Measurements from ENCODE around the gene RAP1B.

The RAP1B gene

GRCh38 chr12:68610370-68611093, at the start of gene RAP1B:
TSS of gene RAP1B (plus strand) at chr12:68610899. CDS start at chr12:68648725, 37,826 bp downstream.
- peak; percentile 23 to 93 (median 83) for DNase-seq

- DNase-seq = no peak
Observed at GRCh38 chr12:68561830-68562229, 48.9 kb upstream of the RAP1B start.

- no peak for DNase-seq
Observed at GRCh38 chr12:68564166-68564565, 46.5 kb upstream of the RAP1B start.

GRCh38 chr12:68565391-68565903, 45.3 kb upstream of the RAP1B start:
- DNase-seq = no peak

- no peak for DNase-seq
Observed at GRCh38 chr12:68568922-68569569, 41.7 kb upstream of the RAP1B start.

- DNase-seq = no peak
Observed at GRCh38 chr12:68572661-68573060, 38.0 kb upstream of the RAP1B start.

GRCh38 chr12:68573406-68573805, 37.3 kb upstream of the RAP1B start:
- no peak for DNase-seq

- DNase-seq = no peak
Observed at GRCh38 chr12:68577949-68578348, 32.8 kb upstream of the RAP1B start.

- no peak for DNase-seq
Observed at GRCh38 chr12:68578765-68579164, 31.9 kb upstream of the RAP1B start.

- no peak for DNase-seq
Observed at GRCh38 chr12:68579254-68579653, 31.4 kb upstream of the RAP1B start.

GRCh38 chr12:68580911-68581310, 29.8 kb upstream of the RAP1B start:
- no peak for DNase-seq

GRCh38 chr12:68581926-68582325, 28.8 kb upstream of the RAP1B start:
- no peak for DNase-seq

- no peak for DNase-seq
Observed at GRCh38 chr12:68585966-68586365, 24.7 kb upstream of the RAP1B start.

GRCh38 chr12:68587448-68587873, 23.2 kb upstream of the RAP1B start:
- no peak for DNase-seq

GRCh38 chr12:68589194-68589593, 21.5 kb upstream of the RAP1B start:
- no peak for DNase-seq

GRCh38 chr12:68591734-68592418, 18.8 kb upstream of the RAP1B start:
- no peak for DNase-seq

GRCh38 chr12:68595241-68595640, 15.5 kb upstream of the RAP1B start:
- no peak for DNase-seq

- no peak for DNase-seq
Observed at GRCh38 chr12:68601767-68602166, 8.9 kb upstream of the RAP1B start.

- DNase-seq = no peak
Observed at GRCh38 chr12:68602720-68603119, 8.0 kb upstream of the RAP1B start.

GRCh38 chr12:68608191-68608590, 2.5 kb upstream of the RAP1B start:
- no peak for DNase-seq

GRCh38 chr12:68609998-68610369, 715 bp upstream of the RAP1B start:
- peak in 1 of 51 donors; percentile 67 for DNase-seq

GRCh38 chr12:68611094-68611805, 551 bp downstream of the RAP1B start:
- peak in 47 of 51 donors; percentile 11 to 69 (median 38) for DNase-seq

All from hypothalamus (tissue), 51 donors.